Vagina (tissue), 2 donors: ENCODE data around the gene LPP.

ENCODE experiments used
- POLR2A ChIP-seq, 2 donors: fragments of 450-650 bp; IDR thresholded peaks; one replicate each; pipeline ENCODE4 v1.6.1; 2017; ENCODE audit warnings: antibody characterized with exemption in 2 of 2, mild to moderate bottlenecking in 2 of 2, moderate library complexity in 2 of 2
- POLR2AphosphoS5 ChIP-seq, 2 donors: sonication (generic); formaldehyde crosslinking; IDR thresholded peaks; one replicate each; pipeline ENCODE4 v1.9.0; 2017; ENCODE audit warnings: antibody characterized with exemption in 2 of 2, mild to moderate bottlenecking in 2 of 2, low read depth in 1 of 2; ENCODE audit not compliant: insufficient read depth in 1 of 2
- TF ChIP-seq, protein P1 (sequence below), 3 experiments: fragments of 450-650 bp in 2 of 3; fragments of 200-600 bp in 1 of 3; sonication (generic) in 1 of 3; IDR thresholded peaks; one replicate each; pipeline ENCODE4 v1.5.1; 2017 to 2019; ENCODE audit warnings: antibody characterized with exemption in 3 of 3, mild to moderate bottlenecking in 2 of 3, moderate library complexity in 2 of 3

DNA sequence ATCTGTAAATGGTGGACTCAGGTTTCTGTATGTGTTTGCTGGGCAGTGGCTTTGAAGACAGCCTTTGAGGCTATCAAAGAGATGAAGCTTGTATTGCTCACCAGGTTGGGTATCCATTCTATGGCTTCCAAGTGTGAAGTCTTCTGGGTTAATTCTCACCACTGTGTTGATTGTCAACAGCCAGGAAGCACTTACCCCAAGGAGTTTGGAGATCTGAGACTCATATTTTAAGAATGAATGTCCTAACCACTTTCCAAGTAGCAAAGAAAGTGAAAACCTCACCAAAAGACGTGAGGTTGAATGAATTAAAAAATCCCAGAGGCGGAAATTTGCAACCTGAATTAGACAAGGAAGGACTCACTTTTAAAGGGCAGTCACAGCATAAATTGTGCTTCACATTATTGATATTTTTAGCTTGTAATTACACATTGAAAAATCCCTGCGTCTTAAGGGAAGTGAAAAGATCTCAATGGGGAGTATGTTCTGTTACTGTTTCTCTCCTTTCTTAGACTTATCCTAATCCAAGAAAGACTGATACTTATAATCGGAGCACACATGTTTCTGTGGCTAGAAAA is 713.8 kb downstream of the LPP start:
- TF ChIP-seq POLR2A (IDR thresholded peaks at IDR 0.05): no peak
- no peak for TF ChIP-seq POLR2AphosphoS5 (IDR thresholded peaks at IDR 0.05; ENCODE audit: insufficient read depth in 1 of 2, low read depth in 1 of 2)
- TF ChIP-seq, protein P1, sequence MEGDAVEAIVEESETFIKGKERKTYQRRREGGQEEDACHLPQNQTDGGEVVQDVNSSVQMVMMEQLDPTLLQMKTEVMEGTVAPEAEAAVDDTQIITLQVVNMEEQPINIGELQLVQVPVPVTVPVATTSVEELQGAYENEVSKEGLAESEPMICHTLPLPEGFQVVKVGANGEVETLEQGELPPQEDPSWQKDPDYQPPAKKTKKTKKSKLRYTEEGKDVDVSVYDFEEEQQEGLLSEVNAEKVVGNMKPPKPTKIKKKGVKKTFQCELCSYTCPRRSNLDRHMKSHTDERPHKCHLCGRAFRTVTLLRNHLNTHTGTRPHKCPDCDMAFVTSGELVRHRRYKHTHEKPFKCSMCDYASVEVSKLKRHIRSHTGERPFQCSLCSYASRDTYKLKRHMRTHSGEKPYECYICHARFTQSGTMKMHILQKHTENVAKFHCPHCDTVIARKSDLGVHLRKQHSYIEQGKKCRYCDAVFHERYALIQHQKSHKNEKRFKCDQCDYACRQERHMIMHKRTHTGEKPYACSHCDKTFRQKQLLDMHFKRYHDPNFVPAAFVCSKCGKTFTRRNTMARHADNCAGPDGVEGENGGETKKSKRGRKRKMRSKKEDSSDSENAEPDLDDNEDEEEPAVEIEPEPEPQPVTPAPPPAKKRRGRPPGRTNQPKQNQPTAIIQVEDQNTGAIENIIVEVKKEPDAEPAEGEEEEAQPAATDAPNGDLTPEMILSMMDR (IDR thresholded peaks at IDR 0.05): no peak
